Erythroblast (primary cell): ENCODE results near the gene DNAH10.

Source experiments
- GATA1 ChIP-seq: IDR thresholded peaks from 2 replicates; pipeline ENCODE4 v1.6.1; 2011; ENCODE audit warnings: low read depth, mild to moderate bottlenecking, control low read depth, low read length, moderate library complexity
- POLR2A ChIP-seq: IDR thresholded peaks from 2 replicates; pipeline ENCODE4 v1.6.1; 2011; ENCODE audit warnings: mild to moderate bottlenecking, low read length

GRCh38 chr12:123942911-123943648 lies 181.0 kb downstream of the DNAH10 start:
- TF ChIP-seq POLR2A (no peak), GATA1 (no peak)
